GM21528 (cell line): Measurements from ENCODE around the gene HLA-DPA1.
"Not testable (repeated sequence)": the region's sequence is repeated elsewhere in the genome, so short reads cannot be mapped to it uniquely, and the experiment has no call there.

Source experiments
- ATAC-seq: cut with Tn5 transposase; IDR thresholded peaks from one replicate; pipeline ENCODE4 v1.9.1; 2021; ENCODE audit warnings: mild to moderate bottlenecking, moderate library complexity; ENCODE audit not compliant: unreplicated experiment, low FRiP score

Gene HLA-DPA1

GRCh38 chr6:33066917-33067521 is 6.4 kb downstream of the HLA-DPA1 start:
- no peak for ATAC-seq

- ATAC-seq, result no peak
Observed at GRCh38 chr6:33065312-33065711, 8.1 kb downstream of the HLA-DPA1 start.

- ATAC-seq, result no peak
Observed at GRCh38 chr6:33064723-33065122, 8.7 kb downstream of the HLA-DPA1 start.

GRCh38 chr6:33063435-33063834 is 10.0 kb downstream of the HLA-DPA1 start:
- not testable (repeated sequence) for ATAC-seq

GRCh38 chr6:33061987-33062386 is 11.5 kb downstream of the HLA-DPA1 start:
- no peak for ATAC-seq

GRCh38 chr6:33057222-33058150 is 16.0 kb downstream of the HLA-DPA1 start:
- no peak for ATAC-seq

- no peak for ATAC-seq
Observed at GRCh38 chr6:33053230-33053629, 20.2 kb downstream of the HLA-DPA1 start.

- ATAC-seq, result no peak
Observed at GRCh38 chr6:33052627-33053026, 20.8 kb downstream of the HLA-DPA1 start.

- no peak for ATAC-seq
Observed at GRCh38 chr6:33050014-33050810, 23.2 kb downstream of the HLA-DPA1 start.

GRCh38 chr6:33049323-33050013 is 24.0 kb downstream of the HLA-DPA1 start:
- ATAC-seq, result no peak

- no peak for ATAC-seq
Observed at GRCh38 chr6:33040157-33040556, 33.3 kb downstream of the HLA-DPA1 start.

- ATAC-seq, result no peak
Observed at GRCh38 chr6:33036535-33036934, 36.9 kb downstream of the HLA-DPA1 start.

- ATAC-seq, result no peak
Observed at GRCh38 chr6:33034554-33034953, 38.9 kb downstream of the HLA-DPA1 start.

GRCh38 chr6:33030245-33030644 is 43.2 kb downstream of the HLA-DPA1 start:
- no peak for ATAC-seq

GRCh38 chr6:33029328-33030184 is 43.9 kb downstream of the HLA-DPA1 start:
- peak; percentile 63 for ATAC-seq

GRCh38 chr6:33028220-33028849 is 45.1 kb downstream of the HLA-DPA1 start:
- peak; percentile 15 for ATAC-seq

- no peak for ATAC-seq
Observed at GRCh38 chr6:33024521-33024920, 48.9 kb downstream of the HLA-DPA1 start.

GRCh38 chr6:33023536-33023935 is 49.9 kb downstream of the HLA-DPA1 start:
- ATAC-seq, result no peak

- ATAC-seq, result no peak
Observed at GRCh38 chr6:33021917-33022316, 51.5 kb downstream of the HLA-DPA1 start.
